GM12892 (cell line): ENCODE data around the gene FMN2.

Experiments used
- POLR2A ChIP-seq: IDR thresholded peaks from 2 replicates; pipeline ENCODE4 v1.6.1; 2011; ENCODE audit warnings: low read depth, low read length, control low read depth
- POLR2AphosphoS5 ChIP-seq: IDR thresholded peaks from 2 replicates; pipeline ENCODE4 v1.6.1; 2011; ENCODE audit warnings: low read depth, low read length, control low read depth

GRCh38 chr1:240435996-240436566, 344.4 kb downstream of the FMN2 start:
- TF ChIP-seq POLR2AphosphoS5 (no peak), POLR2A (no peak)
